Measurements from ENCODE around the gene IGSF3. TPM values are rescaled to one million over a fixed set of nuclear protein-coding genes. Genes with fewer than 3 reads are reported as not detected.
"Not testable (repeated sequence)": the region's sequence is repeated elsewhere in the genome, so short reads cannot be mapped to it uniquely, and the experiment has no call there.

The IGSF3 gene
- total RNA-seq, 2 donors from 2014 or later: 1.5 to 8.0 TPM

DNA sequence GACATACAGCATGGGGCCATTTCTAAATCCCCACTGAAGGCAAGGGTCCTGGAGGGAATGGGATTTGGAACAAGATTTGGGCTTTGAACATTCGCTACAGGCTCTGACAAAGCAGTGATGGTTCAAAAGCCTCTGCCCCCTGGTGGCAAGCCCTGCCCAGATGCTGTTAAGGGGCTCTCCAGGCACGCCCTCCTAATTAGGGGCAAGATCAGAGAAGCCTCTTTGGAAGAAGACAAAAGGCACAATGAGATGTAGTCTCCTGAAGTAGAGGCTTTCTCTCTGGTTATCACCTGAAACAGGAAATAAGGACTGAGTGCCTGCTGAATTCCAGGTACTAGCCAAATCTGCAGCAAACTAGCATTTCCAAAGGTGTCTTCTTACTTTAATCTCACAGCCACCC lies 37.5 kb downstream of the IGSF3 start:
- not testable (repeated sequence) for H3K27ac ChIP-seq; DNase-seq (ENCODE audit: low spot score); H3K36me3 ChIP-seq; H3K4me1 ChIP-seq (ENCODE audit: control insufficient read depth in 1 of 2, low read depth in 2 of 2); H3K9me3 ChIP-seq; ATAC-seq (ENCODE audit: insufficient number of reproducible peaks, low FRiP score, low read depth); H3K4me3 ChIP-seq; H3K27me3 ChIP-seq (replicated peaks; ENCODE audit: insufficient read depth)

DNA sequence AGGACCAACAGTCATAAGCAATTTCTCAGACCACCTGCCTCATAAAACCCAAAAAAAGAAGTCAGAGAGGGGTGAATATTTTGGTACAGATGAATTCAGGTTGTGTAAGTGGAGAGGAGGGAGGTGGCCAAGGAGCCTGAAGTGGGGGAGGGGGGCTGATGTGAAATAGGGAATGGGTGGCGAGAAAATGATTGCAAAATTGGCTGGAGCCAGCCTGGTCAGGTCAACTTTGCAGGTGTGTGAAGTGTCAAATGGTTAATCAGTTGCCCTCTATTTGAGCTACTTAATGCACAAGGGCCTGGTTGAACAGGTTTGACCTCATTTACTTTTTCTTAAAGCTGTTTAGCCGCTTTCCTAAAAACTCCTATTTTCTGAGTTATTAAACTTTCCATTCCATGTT lies 38.1 kb downstream of the IGSF3 start:
- H3K9me3 ChIP-seq; H3K4me1 ChIP-seq (ENCODE audit: control insufficient read depth in 1 of 2, low read depth in 2 of 2); H3K36me3 ChIP-seq; H3K4me3 ChIP-seq; DNase-seq (ENCODE audit: low spot score); H3K27ac ChIP-seq; ATAC-seq (ENCODE audit: insufficient number of reproducible peaks, low FRiP score, low read depth); H3K27me3 ChIP-seq (replicated peaks; ENCODE audit: insufficient read depth): not testable (repeated sequence)

DNA sequence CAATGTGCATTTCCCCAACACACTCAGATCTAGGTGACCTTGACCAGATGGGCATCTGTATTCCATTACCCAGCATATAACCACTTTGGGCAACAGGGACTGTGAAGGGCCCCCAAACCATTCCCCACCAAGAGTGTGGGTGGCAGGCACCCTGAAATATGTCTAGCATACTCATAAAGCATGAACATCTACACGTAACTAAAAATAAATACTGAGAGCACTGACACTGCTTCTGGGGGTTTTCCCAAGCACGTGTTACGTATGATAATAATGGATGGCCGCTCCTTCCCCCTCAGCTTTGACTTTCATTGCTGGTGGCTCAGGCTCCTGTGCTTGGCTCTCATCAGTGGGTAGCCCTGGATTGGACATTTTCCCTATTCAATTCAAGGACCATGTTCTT lies 39.1 kb downstream of the IGSF3 start:
- Histone ChIP-seq H3K27me3 (replicated peaks; ENCODE audit: insufficient read depth) (no peaks in the 10 kb centered on the region), H3K9me3 (no peaks in the 10 kb centered on the region), H3K4me3 (no peak overlapping the region), H3K27ac (no peak overlapping the region), H3K36me3 (no peaks in the 10 kb centered on the region), H3K4me1 (ENCODE audit: control insufficient read depth in 1 of 2, low read depth in 2 of 2) (no peaks in the 10 kb centered on the region)
- TF ChIP-seq, protein P1, sequence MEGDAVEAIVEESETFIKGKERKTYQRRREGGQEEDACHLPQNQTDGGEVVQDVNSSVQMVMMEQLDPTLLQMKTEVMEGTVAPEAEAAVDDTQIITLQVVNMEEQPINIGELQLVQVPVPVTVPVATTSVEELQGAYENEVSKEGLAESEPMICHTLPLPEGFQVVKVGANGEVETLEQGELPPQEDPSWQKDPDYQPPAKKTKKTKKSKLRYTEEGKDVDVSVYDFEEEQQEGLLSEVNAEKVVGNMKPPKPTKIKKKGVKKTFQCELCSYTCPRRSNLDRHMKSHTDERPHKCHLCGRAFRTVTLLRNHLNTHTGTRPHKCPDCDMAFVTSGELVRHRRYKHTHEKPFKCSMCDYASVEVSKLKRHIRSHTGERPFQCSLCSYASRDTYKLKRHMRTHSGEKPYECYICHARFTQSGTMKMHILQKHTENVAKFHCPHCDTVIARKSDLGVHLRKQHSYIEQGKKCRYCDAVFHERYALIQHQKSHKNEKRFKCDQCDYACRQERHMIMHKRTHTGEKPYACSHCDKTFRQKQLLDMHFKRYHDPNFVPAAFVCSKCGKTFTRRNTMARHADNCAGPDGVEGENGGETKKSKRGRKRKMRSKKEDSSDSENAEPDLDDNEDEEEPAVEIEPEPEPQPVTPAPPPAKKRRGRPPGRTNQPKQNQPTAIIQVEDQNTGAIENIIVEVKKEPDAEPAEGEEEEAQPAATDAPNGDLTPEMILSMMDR (IDR thresholded peaks at IDR 0.05): no peak
- ATAC-seq (ENCODE audit: insufficient number of reproducible peaks, low FRiP score, low read depth) (no peak), DNase-seq (ENCODE audit: low spot score) (no peak)

DNA sequence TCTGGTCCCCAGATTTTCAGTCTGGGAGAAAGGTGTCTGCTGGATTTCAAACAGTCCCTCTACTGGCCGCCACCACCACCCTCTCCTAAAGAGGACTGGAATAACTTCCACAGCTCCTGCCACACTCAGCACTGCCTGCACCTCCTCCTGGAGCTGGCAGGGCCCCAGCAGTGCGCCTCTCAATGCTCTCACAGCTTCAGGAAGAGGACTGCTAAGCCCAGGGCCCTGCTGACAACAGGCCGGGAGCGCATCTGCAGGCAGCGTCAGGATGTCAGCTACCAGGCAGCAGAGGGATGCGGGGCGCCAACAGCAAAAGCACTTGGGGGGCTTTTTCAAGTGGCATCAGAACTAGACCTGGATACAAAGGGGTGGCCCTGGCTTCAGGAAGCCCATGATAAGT lies 40.2 kb downstream of the IGSF3 start:
- not testable (repeated sequence) for H3K9me3 ChIP-seq; H3K4me1 ChIP-seq (ENCODE audit: control insufficient read depth in 1 of 2, low read depth in 2 of 2); H3K27ac ChIP-seq; ATAC-seq (ENCODE audit: insufficient number of reproducible peaks, low FRiP score, low read depth); H3K36me3 ChIP-seq; DNase-seq (ENCODE audit: low spot score); H3K27me3 ChIP-seq (replicated peaks; ENCODE audit: insufficient read depth); H3K4me3 ChIP-seq

DNA sequence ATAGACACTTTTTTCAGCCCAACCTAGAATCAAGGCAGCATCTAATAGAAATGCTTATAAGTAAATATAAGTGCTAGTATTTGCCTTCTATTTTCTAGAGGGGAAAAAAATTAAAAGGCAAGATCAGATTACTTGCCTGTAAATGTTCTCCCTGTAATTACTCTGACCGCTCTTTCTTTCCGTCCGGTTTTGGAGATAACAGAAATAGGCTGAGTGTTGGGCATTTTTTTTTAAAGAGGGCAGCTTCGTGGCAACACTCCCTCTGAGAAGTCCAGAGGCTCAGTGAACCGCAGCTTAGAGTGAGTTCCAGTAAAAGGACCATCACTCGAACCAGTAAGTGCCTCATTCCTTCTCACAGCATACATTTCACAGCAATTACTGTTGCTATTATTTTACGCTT lies 40.6 kb downstream of the IGSF3 start:
- not testable (repeated sequence) for H3K27ac ChIP-seq; H3K27me3 ChIP-seq (replicated peaks; ENCODE audit: insufficient read depth); H3K4me1 ChIP-seq (ENCODE audit: control insufficient read depth in 1 of 2, low read depth in 2 of 2); DNase-seq (ENCODE audit: low spot score); ATAC-seq (ENCODE audit: insufficient number of reproducible peaks, low FRiP score, low read depth); H3K36me3 ChIP-seq; H3K4me3 ChIP-seq; H3K9me3 ChIP-seq

DNA sequence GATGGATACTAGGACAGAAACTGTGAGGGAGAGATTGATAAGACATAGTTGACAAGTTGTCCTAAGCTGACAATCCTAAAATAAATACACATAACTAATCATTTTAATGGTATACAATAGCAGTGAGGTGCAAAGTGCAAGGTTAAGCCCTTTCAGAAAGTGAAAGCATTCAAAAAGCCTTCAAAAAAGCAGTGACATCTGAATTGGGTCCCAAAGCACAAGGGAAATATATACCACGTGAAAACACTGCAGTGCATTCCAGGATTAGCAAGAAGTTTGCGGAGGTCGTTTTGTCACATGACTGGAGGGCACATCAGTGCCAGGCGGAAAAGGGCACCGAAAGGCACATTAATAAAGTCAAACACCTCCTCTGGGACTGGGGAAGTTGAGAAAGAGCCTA lies 42.4 kb downstream of the IGSF3 start:
- not testable (repeated sequence) for H3K4me1 ChIP-seq (ENCODE audit: control insufficient read depth in 1 of 2, low read depth in 2 of 2); H3K4me3 ChIP-seq; H3K27ac ChIP-seq; H3K27me3 ChIP-seq (replicated peaks; ENCODE audit: insufficient read depth); H3K36me3 ChIP-seq; H3K9me3 ChIP-seq; DNase-seq (ENCODE audit: low spot score); ATAC-seq (ENCODE audit: insufficient number of reproducible peaks, low FRiP score, low read depth)

DNA sequence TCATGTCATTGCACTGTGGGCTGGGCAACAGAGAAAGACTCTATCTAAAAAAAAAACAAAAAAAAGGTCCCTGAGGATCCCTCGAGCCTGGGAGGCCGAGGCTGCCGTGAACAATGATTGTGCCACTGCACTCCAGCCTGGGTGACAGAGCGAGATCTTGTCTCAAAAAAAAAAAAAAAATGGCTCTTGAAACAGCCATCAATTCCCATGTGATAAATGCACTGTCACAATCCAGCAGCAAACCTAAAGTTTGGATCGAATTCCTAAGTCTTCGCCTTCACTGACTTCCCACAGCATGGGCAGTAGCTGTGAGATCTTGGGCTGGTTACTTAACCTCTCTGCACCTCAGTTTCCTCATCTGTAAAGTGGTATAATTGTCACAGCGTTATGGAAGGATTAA lies 43.5 kb downstream of the IGSF3 start:
- Histone ChIP-seq H3K27me3 (replicated peaks; ENCODE audit: insufficient read depth) (no peaks in the 10 kb centered on the region), H3K9me3 (no peaks in the 10 kb centered on the region), H3K4me3 (no peak overlapping the region), H3K4me1 (ENCODE audit: control insufficient read depth in 1 of 2, low read depth in 2 of 2) (no peaks in the 10 kb centered on the region), H3K36me3 (no peaks in the 10 kb centered on the region), H3K27ac (no peak overlapping the region)
- no peak for DNase-seq (ENCODE audit: low spot score)
- TF ChIP-seq, protein P1 (IDR thresholded peaks at IDR 0.05): no peak
- ATAC-seq (ENCODE audit: insufficient number of reproducible peaks, low FRiP score, low read depth): no peak

DNA sequence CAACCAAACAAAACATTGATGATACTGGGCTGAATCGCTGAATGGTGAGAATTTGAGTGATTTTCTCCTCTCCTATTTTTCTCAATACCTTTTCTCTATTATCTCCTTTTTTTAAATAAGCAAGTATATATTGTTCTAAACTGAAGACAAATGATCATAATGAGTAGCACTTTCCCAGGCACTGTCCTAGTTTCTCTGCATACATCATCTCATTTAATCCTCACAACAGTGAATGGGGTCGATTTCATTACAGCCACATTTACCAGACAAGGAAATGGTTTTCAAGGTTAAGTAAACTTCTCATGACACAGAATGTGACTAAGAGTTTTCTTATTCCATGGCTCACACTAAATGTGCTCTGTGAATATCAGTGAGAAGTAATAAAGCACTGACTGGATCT lies 45.0 kb downstream of the IGSF3 start:
- ATAC-seq (ENCODE audit: insufficient number of reproducible peaks, low FRiP score, low read depth); H3K9me3 ChIP-seq; H3K4me1 ChIP-seq (ENCODE audit: control insufficient read depth in 1 of 2, low read depth in 2 of 2); H3K27me3 ChIP-seq (replicated peaks; ENCODE audit: insufficient read depth); DNase-seq (ENCODE audit: low spot score); H3K36me3 ChIP-seq; H3K27ac ChIP-seq; H3K4me3 ChIP-seq: not testable (repeated sequence)

DNA sequence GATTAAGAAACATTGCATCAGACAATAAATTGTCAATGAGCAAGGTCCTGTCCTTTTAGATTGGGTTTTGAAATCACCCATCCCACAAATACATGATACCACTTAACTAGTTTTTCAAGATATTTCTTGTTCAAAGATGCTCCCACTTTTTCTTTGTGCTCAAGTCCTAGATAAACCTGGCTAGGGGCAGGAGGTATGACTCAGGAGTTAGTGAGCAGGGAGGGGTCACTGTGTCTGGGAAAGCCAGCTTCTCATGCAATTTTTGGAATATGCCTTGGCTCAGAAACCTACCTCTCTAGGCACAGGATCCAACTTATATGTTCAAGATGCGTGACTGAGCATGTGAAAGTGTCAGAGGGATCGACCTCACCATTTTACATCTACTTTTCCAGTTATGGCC lies 45.8 kb downstream of the IGSF3 start:
- ATAC-seq (ENCODE audit: insufficient number of reproducible peaks, low FRiP score, low read depth); H3K27ac ChIP-seq; H3K4me1 ChIP-seq (ENCODE audit: control insufficient read depth in 1 of 2, low read depth in 2 of 2); DNase-seq (ENCODE audit: low spot score); H3K9me3 ChIP-seq; H3K36me3 ChIP-seq; H3K4me3 ChIP-seq; H3K27me3 ChIP-seq (replicated peaks; ENCODE audit: insufficient read depth): not testable (repeated sequence)

DNA sequence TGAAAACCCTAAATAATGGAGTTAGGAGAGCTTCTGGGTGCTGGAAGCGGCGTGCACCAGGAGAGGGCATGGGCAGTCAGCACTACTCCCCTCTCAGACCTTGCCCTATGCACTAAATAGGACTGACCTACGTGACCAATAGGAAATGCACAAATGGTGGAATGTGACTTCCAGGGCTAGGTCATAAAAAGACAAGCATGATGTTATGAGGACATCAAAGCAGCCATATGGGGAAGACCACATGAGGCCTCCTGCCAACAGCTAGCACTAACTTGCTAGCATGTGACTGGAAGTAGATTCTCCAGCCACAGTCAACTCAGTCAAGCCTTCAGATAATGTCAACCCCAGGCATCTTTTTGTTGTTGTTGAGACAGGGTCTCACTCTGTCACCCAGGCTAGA lies 47.1 kb downstream of the IGSF3 start:
- not testable (repeated sequence) for H3K4me1 ChIP-seq (ENCODE audit: control insufficient read depth in 1 of 2, low read depth in 2 of 2); DNase-seq (ENCODE audit: low spot score); H3K27me3 ChIP-seq (replicated peaks; ENCODE audit: insufficient read depth); H3K9me3 ChIP-seq; H3K4me3 ChIP-seq; ATAC-seq (ENCODE audit: insufficient number of reproducible peaks, low FRiP score, low read depth); H3K27ac ChIP-seq; H3K36me3 ChIP-seq

DNA sequence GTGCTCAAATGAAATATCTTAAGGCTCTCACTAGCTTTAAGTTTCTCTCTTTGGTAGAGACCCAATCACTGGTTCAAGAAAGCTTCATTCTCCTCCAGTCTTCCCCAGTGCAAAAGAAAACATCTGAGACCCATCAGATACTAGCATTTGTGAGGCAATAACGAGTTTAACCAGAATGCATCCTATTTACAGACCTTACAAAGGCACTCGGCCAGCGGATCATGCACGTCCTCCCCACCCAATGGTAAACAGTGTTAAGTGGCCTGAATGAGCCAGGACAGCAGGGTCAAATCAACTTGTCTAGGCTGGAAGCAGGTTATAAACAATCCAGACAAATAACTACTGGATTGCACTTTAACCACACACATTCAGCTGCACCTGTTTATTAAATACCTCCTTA lies 48.4 kb downstream of the IGSF3 start:
- not testable (repeated sequence) for H3K36me3 ChIP-seq; H3K27me3 ChIP-seq (replicated peaks; ENCODE audit: insufficient read depth); H3K9me3 ChIP-seq; ATAC-seq (ENCODE audit: insufficient number of reproducible peaks, low FRiP score, low read depth); H3K27ac ChIP-seq; H3K4me3 ChIP-seq; DNase-seq (ENCODE audit: low spot score); H3K4me1 ChIP-seq (ENCODE audit: control insufficient read depth in 1 of 2, low read depth in 2 of 2)
